ENCODE data around the gene COMMD2.

COMMD2 gene

GRCh38 chr3:149752051-149752787, at the start of gene COMMD2:
Gene COMMD2, minus strand, starts transcription at chr3:149752489. Its CDS starts 45 bp downstream, at chr3:149752444.
- peak; percentile 36 to 78 (median 52) for DNase-seq

- DNase-seq = no peak
These were observed 49.4 kb upstream of the COMMD2 start for GRCh38 chr3:149801639-149802038.

- DNase-seq = no peak
These were observed 48.9 kb upstream of the COMMD2 start for GRCh38 chr3:149801195-149801594.

- no peak for DNase-seq
These were observed 48.4 kb upstream of the COMMD2 start for GRCh38 chr3:149800693-149801092.

GRCh38 chr3:149796026-149796425, 43.7 kb upstream of the COMMD2 start:
- no peak for DNase-seq

GRCh38 chr3:149792452-149793270, 40.4 kb upstream of the COMMD2 start, which contains the start of gene ANKUB1:
Gene ANKUB1, minus strand, starts transcription at chr3:149792554. Its CDS starts 188 bp downstream, at chr3:149792366.
- DNase-seq = no peak

- DNase-seq = no peak
These were observed 38.4 kb upstream of the COMMD2 start for GRCh38 chr3:149790698-149791097.

GRCh38 chr3:149790268-149790667, 38.0 kb upstream of the COMMD2 start:
- DNase-seq = no peak

GRCh38 chr3:149784064-149784704, 31.9 kb upstream of the COMMD2 start:
- DNase-seq = no peak

- no peak for DNase-seq
These were observed 31.3 kb upstream of the COMMD2 start for GRCh38 chr3:149783576-149783975.

- DNase-seq = no peak
These were observed 29.5 kb upstream of the COMMD2 start for GRCh38 chr3:149781741-149782140.

- DNase-seq = no peak
These were observed 28.9 kb upstream of the COMMD2 start for GRCh38 chr3:149781211-149781610.

GRCh38 chr3:149777414-149778214, 25.3 kb upstream of the COMMD2 start:
- DNase-seq = no peak

GRCh38 chr3:149776170-149776569, 23.9 kb upstream of the COMMD2 start:
- DNase-seq = no peak

GRCh38 chr3:149772861-149773260, 20.6 kb upstream of the COMMD2 start:
- no peak for DNase-seq

GRCh38 chr3:149771652-149772271, 19.5 kb upstream of the COMMD2 start:
- peak in 2 of 6 experiments; percentile 2 to 5 for DNase-seq

GRCh38 chr3:149770246-149770645, 18.0 kb upstream of the COMMD2 start:
- DNase-seq = no peak

- DNase-seq = no peak
These were observed 16.4 kb upstream of the COMMD2 start for GRCh38 chr3:149768704-149769103.

GRCh38 chr3:149767720-149768119, 15.4 kb upstream of the COMMD2 start:
- no peak for DNase-seq

- peak in 1 of 6 experiments; percentile 2 for DNase-seq
These were observed 13.6 kb upstream of the COMMD2 start for GRCh38 chr3:149765762-149766334.

GRCh38 chr3:149764302-149764701, 12.0 kb upstream of the COMMD2 start:
- DNase-seq = no peak
